Vagina (tissue), 2 donors: Measurements from ENCODE around the gene ARVCF. TPM values are rescaled to one million over a fixed set of nuclear protein-coding genes. Genes with fewer than 3 reads are reported as not detected.

Experiments used
- DNase-seq, 2 donors: peaks; one replicate each; pipeline ENCODE4 v3.0.0-alpha.2; 2017; ENCODE audit errors: extremely low spot score in 2 of 2
- H3K27ac ChIP-seq: fragments of 200-600 bp; sonication (generic); one replicate; pipeline ENCODE4 v1.5.1; 2019
- H3K27me3 ChIP-seq: fragments of 200-600 bp; sonication (generic); one replicate; pipeline ENCODE4 v1.5.1; 2019
- H3K36me3 ChIP-seq, 2 donors: fragments of 200-600 bp; sonication (generic); one replicate each; pipeline ENCODE4 v1.5.1; 2017 to 2019
- H3K4me1 ChIP-seq: fragments of 200-600 bp; sonication (generic); one replicate; pipeline ENCODE4 v1.5.1; 2019
- H3K4me3 ChIP-seq, 2 donors: fragments of 200-600 bp; sonication (generic); 1 replicate in 1 of 2; 2 replicates in 1 of 2; pipeline ENCODE4 v1.5.1; 2016 to 2019
- H3K9me3 ChIP-seq: fragments of 200-600 bp; sonication (generic); one replicate; pipeline ENCODE4 v1.5.1; 2019
- POLR2A ChIP-seq, 2 donors: fragments of 450-650 bp; IDR thresholded peaks; one replicate each; pipeline ENCODE4 v1.6.1; 2017; ENCODE audit warnings: antibody characterized with exemption in 2 of 2, mild to moderate bottlenecking in 2 of 2, moderate library complexity in 2 of 2
- POLR2AphosphoS5 ChIP-seq, 2 donors: sonication (generic); formaldehyde crosslinking; IDR thresholded peaks; one replicate each; pipeline ENCODE4 v1.9.0; 2017; ENCODE audit warnings: antibody characterized with exemption in 2 of 2, mild to moderate bottlenecking in 2 of 2, low read depth in 1 of 2; ENCODE audit not compliant: insufficient read depth in 1 of 2
- intact Hi-C: fragments of 100-400 bp; cut with DNase I; formaldehyde crosslinking; loops from one replicate; pipeline ENCODE4 v1.15.1; 2023
- total RNA-seq: library from RNA; depleted of rRNA; stranded (reverse); fragments of >200 nt; gene quantifications from one replicate; pipeline ENCODE4 v1.2.3, GENCODE V29; 2016
- TF ChIP-seq, protein P1 (sequence below), 3 experiments: fragments of 450-650 bp in 2 of 3; fragments of 200-600 bp in 1 of 3; sonication (generic) in 1 of 3; IDR thresholded peaks; one replicate each; pipeline ENCODE4 v1.5.1; 2017 to 2019; ENCODE audit warnings: antibody characterized with exemption in 3 of 3, mild to moderate bottlenecking in 2 of 3, moderate library complexity in 2 of 3

The ARVCF gene
- total RNA-seq, 1 donor from 2014 or later = 10.8 TPM

DNA sequence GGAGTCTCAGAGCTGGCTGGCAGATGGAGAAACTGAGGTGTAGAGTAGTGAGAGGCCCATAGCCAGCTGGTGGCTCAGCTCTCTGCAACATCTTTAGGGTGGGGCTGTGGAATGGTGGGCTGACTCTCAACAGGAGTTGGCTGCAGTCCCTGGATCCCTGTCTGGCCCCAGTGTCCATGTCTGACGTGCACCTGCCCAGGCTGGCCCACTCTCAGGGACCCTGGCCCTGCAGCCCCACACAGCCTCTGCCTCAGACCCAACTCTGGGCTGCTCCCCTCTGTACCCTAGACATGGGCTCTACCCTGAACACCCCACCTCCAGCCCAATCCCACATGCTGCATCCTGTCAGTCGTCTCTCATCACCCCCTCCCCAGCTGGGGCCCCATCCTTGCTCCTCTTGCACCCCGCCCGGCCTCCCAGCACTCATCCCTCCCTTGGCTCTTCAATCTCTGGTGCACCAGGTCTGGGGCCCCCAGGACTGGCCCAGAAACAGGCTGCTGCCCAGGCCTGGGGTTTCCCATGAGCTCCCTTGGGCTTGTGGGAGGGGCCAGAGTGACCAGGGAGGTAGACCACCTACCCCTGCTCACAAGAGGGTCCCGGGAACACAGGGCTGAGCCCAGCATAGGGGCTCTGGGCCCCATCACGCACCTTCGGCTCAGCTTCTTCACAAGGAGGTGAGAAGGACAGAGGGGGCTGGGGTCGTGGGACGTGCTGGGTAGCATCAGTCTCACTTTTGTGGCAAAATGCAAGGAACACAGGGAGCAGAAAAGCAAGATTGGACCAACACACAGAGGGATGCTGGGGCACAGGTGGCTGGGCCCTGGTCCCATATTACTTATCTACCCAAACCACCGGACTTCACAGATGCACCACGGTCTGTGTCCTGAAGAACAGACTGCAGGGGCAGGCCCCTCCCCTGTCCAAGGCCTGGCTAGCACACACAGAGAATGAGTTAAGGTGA is 31.5 kb downstream of the ARVCF start:
- TF ChIP-seq POLR2A (IDR thresholded peaks at IDR 0.05) (no peak), POLR2AphosphoS5 (IDR thresholded peaks at IDR 0.05; ENCODE audit: insufficient read depth in 1 of 2, low read depth in 1 of 2) (no peak)
- TF ChIP-seq, protein P1, sequence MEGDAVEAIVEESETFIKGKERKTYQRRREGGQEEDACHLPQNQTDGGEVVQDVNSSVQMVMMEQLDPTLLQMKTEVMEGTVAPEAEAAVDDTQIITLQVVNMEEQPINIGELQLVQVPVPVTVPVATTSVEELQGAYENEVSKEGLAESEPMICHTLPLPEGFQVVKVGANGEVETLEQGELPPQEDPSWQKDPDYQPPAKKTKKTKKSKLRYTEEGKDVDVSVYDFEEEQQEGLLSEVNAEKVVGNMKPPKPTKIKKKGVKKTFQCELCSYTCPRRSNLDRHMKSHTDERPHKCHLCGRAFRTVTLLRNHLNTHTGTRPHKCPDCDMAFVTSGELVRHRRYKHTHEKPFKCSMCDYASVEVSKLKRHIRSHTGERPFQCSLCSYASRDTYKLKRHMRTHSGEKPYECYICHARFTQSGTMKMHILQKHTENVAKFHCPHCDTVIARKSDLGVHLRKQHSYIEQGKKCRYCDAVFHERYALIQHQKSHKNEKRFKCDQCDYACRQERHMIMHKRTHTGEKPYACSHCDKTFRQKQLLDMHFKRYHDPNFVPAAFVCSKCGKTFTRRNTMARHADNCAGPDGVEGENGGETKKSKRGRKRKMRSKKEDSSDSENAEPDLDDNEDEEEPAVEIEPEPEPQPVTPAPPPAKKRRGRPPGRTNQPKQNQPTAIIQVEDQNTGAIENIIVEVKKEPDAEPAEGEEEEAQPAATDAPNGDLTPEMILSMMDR (IDR thresholded peaks at IDR 0.05) = no peak
- no peaks in the 10 kb centered on the region for H3K27me3 ChIP-seq
- H3K36me3 ChIP-seq = peaks cover 0 to 13% of the 10 kb centered on the region in 2 donors
- no peak overlapping the region for H3K4me3 ChIP-seq
- H3K9me3 ChIP-seq = no peaks in the 10 kb centered on the region
- no peak for DNase-seq
- intact Hi-C loops = no loop called here
- H3K27ac ChIP-seq = no peak overlapping the region
- H3K4me1 ChIP-seq = peaks cover 32% of the 10 kb centered on the region

DNA sequence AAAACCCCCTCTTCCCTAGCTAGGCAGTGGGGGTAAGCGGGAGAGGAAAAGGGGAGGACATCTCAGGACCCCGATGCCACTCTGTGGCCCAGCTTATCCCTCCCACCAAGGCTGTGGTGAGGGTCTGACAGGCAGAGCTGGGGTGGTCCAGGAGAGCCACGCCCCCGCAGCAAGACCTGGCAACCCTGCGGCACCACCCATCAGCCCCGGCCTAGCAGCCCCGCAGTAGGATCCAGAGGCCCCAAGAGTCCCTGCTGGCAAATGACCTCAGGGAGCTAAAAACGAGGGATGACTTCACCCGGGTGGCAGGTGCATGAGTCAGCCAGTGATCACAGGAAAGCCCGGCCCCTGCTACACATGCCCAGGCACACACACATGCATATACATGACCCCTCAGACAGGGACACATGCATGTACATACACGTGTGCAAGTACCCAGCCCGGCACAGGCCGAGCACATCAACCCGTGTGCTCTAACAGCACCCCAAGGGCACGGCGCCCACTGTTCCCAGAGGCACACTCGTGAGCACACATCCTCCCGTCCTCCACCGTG is 32.3 kb downstream of the ARVCF start:
- no peak overlapping the region for H3K4me3 ChIP-seq
- intact Hi-C loops = no loop called here
- H3K27ac ChIP-seq = no peak overlapping the region
- no peak for DNase-seq
- H3K36me3 ChIP-seq = peaks cover 0 to 16% of the 10 kb centered on the region in 2 donors
- TF ChIP-seq POLR2AphosphoS5 (IDR thresholded peaks at IDR 0.05; ENCODE audit: insufficient read depth in 1 of 2, low read depth in 1 of 2) (no peak), POLR2A (IDR thresholded peaks at IDR 0.05) (no peak)
- TF ChIP-seq, protein P1 (IDR thresholded peaks at IDR 0.05) = no peak
- no peaks in the 10 kb centered on the region for H3K9me3 ChIP-seq
- H3K4me1 ChIP-seq = peaks cover 32% of the 10 kb centered on the region
- no peaks in the 10 kb centered on the region for H3K27me3 ChIP-seq

DNA sequence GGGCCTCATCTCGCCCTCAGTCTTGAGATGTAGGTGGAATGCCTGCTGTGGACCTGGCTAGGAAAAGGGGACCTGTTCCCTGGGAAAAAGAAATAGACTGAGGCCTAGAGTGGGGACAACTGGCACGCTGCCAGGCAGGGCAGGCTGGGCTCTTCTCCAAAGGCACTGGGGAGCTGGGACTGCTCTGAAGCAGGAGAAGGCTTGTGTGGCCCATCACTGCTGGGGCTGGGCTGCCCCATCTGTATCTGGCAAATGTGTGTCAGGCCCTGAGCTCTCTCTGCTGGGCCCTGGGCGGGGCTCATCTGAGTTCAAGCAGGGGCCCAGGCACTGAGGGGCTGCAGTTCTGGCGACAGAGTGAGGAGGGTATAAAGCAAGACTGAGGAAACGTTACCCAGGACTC is 32.9 kb downstream of the ARVCF start:
- Histone ChIP-seq H3K4me1 (peaks cover 32% of the 10 kb centered on the region), H3K27ac (no peak overlapping the region), H3K4me3 (no peak overlapping the region), H3K36me3 (peaks cover 0 to 17% of the 10 kb centered on the region in 2 donors), H3K27me3 (no peaks in the 10 kb centered on the region), H3K9me3 (no peaks in the 10 kb centered on the region)
- TF ChIP-seq, protein P1 (IDR thresholded peaks at IDR 0.05) = no peak
- no peak for TF ChIP-seq POLR2AphosphoS5 (IDR thresholded peaks at IDR 0.05; ENCODE audit: insufficient read depth in 1 of 2, low read depth in 1 of 2)
- TF ChIP-seq POLR2A (IDR thresholded peaks at IDR 0.05) = no peak
- no peak for DNase-seq
- intact Hi-C loops = no loop called here

DNA sequence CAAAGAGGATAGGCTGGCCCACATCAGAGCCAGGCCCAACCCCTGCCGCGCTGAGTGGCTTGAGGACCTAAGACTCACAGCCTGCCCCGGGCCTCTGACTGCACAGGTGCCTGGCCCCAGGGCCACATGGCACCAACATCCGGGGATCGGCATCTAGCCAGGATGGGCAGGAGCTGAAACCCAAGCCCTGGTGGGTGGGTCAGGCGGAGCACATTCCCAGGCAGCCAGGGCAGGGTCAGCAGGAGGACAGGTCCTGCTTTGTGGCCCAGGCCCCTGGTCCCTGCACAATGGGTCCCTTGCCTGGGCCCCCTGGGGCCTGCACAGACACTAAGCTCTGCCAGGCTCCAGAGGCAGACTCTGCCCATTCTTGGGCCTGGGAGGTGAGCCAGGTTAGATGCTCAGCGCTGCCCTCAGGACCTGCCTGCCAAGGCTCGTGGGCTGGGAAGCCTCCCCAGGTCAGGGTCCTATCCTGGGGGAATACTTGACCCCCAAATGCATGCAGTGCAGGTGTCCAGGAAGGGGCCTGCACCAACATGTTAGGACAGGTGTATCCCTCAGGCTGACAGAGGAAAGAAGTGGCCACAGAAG is 33.5 kb downstream of the ARVCF start:
- no peak for DNase-seq
- no peaks in the 10 kb centered on the region for H3K27me3 ChIP-seq
- H3K27ac ChIP-seq = no peak overlapping the region
- H3K4me1 ChIP-seq = peaks cover 32% of the 10 kb centered on the region
- no peak for TF ChIP-seq POLR2A (IDR thresholded peaks at IDR 0.05)
- TF ChIP-seq POLR2AphosphoS5 (IDR thresholded peaks at IDR 0.05; ENCODE audit: insufficient read depth in 1 of 2, low read depth in 1 of 2) = no peak
- TF ChIP-seq, protein P1 (IDR thresholded peaks at IDR 0.05) = no peak
- no peaks in the 10 kb centered on the region for H3K9me3 ChIP-seq
- intact Hi-C loops = no loop called here
- no peak overlapping the region for H3K4me3 ChIP-seq
- peaks cover 0 to 17% of the 10 kb centered on the region in 2 donors for H3K36me3 ChIP-seq
